HG03135 (cell line): ENCODE measurements around the gene GTF3C5.
"Not testable (repeated sequence)": the region's sequence is repeated elsewhere in the genome, so short reads cannot be mapped to it uniquely, and the experiment has no call there.

Source experiments
- ATAC-seq: cut with Tn5 transposase; IDR thresholded peaks from one replicate; pipeline ENCODE4 v1.9.1; 2021; ENCODE audit warnings: mild to moderate bottlenecking, moderate library complexity; ENCODE audit not compliant: unreplicated experiment

The GTF3C5 gene

GRCh38 chr9:132995879-132996278, 34.9 kb upstream of the GTF3C5 start:
- ATAC-seq = no peak

GRCh38 chr9:132996526-132996925, 34.3 kb upstream of the GTF3C5 start:
- ATAC-seq = no peak

GRCh38 chr9:132997591-132997990, 33.2 kb upstream of the GTF3C5 start:
- no peak for ATAC-seq

- not testable (repeated sequence) for ATAC-seq
Measured at GRCh38 chr9:132998221-132998620, 32.6 kb upstream of the GTF3C5 start.

GRCh38 chr9:132998831-132999635, 31.8 kb upstream of the GTF3C5 start:
- ATAC-seq = no peak

GRCh38 chr9:133002147-133003070, 28.4 kb upstream of the GTF3C5 start:
- no peak for ATAC-seq

GRCh38 chr9:133003071-133003461, 27.7 kb upstream of the GTF3C5 start:
- ATAC-seq = no peak

GRCh38 chr9:133003671-133004090, 27.1 kb upstream of the GTF3C5 start:
- no peak for ATAC-seq

- no peak for ATAC-seq
Measured at GRCh38 chr9:133004091-133004998, 26.5 kb upstream of the GTF3C5 start.

- ATAC-seq = no peak
Measured at GRCh38 chr9:133004999-133005760, 25.6 kb upstream of the GTF3C5 start.

- no peak for ATAC-seq
Measured at GRCh38 chr9:133005957-133006356, 24.8 kb upstream of the GTF3C5 start.

- ATAC-seq = no peak
Measured at GRCh38 chr9:133006731-133007352, 24.0 kb upstream of the GTF3C5 start.

GRCh38 chr9:133008406-133008805, 22.4 kb upstream of the GTF3C5 start:
- no peak for ATAC-seq

- ATAC-seq = no peak
Measured at GRCh38 chr9:133008824-133009223, 22.0 kb upstream of the GTF3C5 start.

GRCh38 chr9:133009906-133010582, 20.8 kb upstream of the GTF3C5 start:
- ATAC-seq = no peak

- no peak for ATAC-seq
Measured at GRCh38 chr9:133014696-133015095, 16.1 kb upstream of the GTF3C5 start.

GRCh38 chr9:133023117-133023890, 7.5 kb upstream of the GTF3C5 start:
- ATAC-seq = no peak

- no peak for ATAC-seq
Measured at GRCh38 chr9:133026426-133026825, 4.4 kb upstream of the GTF3C5 start.
